B cell (primary cell): ENCODE data around the gene OGG1.

Experiments used
- EZH2 ChIP-seq: IDR thresholded peaks from 2 replicates; pipeline ENCODE4 v1.6.1; 2012; ENCODE audit warnings: borderline replicate concordance, low read depth, mild to moderate bottlenecking, moderate library complexity, low read length; ENCODE audit not compliant: insufficient read depth, poor library complexity, severe bottlenecking
- TF ChIP-seq, protein P1 (sequence below): fragments of 200-600 bp; IDR thresholded peaks from one replicate; pipeline ENCODE4 v1.8.0; 2022; ENCODE audit warnings: antibody characterized with exemption, mild to moderate bottlenecking

DNA sequence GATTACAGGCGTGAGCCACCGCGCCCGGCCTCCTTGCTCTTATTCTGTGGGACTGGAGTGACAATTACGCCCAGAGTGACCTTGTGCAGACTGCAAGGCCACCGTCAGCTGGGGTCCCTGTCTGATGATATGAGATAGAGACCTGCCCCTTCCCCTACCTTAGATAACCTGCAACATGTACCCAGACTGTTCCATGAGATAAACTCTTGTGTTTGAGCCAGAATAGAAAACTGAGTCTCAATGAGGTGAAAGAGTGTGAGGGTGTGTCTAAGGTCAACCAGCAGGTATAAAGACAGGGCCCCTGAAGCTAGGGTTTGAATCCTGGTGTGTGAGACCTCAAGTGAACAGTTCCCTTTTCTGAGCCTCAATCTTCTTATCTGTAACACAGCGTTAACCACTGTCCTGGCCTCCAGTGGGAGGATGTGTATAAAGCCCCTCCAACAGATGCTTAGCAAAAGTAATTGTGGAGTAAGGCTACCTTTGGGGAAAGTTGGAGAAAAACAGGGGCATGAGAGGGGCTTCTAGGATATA is 36.5 kb downstream of the OGG1 start:
- TF ChIP-seq, protein P1, sequence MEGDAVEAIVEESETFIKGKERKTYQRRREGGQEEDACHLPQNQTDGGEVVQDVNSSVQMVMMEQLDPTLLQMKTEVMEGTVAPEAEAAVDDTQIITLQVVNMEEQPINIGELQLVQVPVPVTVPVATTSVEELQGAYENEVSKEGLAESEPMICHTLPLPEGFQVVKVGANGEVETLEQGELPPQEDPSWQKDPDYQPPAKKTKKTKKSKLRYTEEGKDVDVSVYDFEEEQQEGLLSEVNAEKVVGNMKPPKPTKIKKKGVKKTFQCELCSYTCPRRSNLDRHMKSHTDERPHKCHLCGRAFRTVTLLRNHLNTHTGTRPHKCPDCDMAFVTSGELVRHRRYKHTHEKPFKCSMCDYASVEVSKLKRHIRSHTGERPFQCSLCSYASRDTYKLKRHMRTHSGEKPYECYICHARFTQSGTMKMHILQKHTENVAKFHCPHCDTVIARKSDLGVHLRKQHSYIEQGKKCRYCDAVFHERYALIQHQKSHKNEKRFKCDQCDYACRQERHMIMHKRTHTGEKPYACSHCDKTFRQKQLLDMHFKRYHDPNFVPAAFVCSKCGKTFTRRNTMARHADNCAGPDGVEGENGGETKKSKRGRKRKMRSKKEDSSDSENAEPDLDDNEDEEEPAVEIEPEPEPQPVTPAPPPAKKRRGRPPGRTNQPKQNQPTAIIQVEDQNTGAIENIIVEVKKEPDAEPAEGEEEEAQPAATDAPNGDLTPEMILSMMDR = no peak
- TF ChIP-seq EZH2 = no peak
